HepG2 (cell line): Measurements from ENCODE around the gene AP2A2. TPM values are rescaled to one million over a fixed set of nuclear protein-coding genes. Genes with fewer than 3 reads are reported as not detected.

Experiments
- ATAC-seq: fragments of 200-7000 bp; cut with Tn5 transposase; 3 replicates; pipeline ENCODE4 v1.9.1; 2020; ENCODE audit warnings: mild to moderate bottlenecking, moderate library complexity
- BruUV-seq: library from RNA; stranded (reverse); fragments of 400-500 nt; replicated peaks from 2 replicates; lab custom pipeline; 2021; lab: Mats Ljungman, UMichigan
- CTCF ChIA-PET: fragments of 300-600 bp; formaldehyde crosslinking; extraction: SDS; loops from one replicate; lab custom pipeline; 2021; ENCODE audit warnings: low total read pairs, inconsistent platforms, low intra/inter-chr PET ratio; lab: Yijun Ruan, JAX
- POLR2A ChIA-PET: fragments of 350-600 bp; sonication (Branson Sonifier 250); formaldehyde crosslinking; loops from one replicate; lab custom pipeline; 2020; ENCODE audit warnings: antibody characterized with exemption, inconsistent platforms; lab: Yijun Ruan, JAX
- DNase-seq: peaks from one replicate; pipeline ENCODE4 v3.0.0-alpha.2; 2015; ENCODE audit warnings: low spot score
- FAIRE-seq: peaks from 3 replicates; lab custom pipeline; 2011; peaks lifted over from hg19 to GRCh38; lab: Jason Lieb, UNC
- H2AFZ ChIP-seq: one replicate; pipeline ENCODE4 v1.6.1; 2011; ENCODE audit warnings: low read length, inconsistent platforms
- H3K27ac ChIP-seq: fragments of 300-600 bp; 3 replicates; pipeline ENCODE4 v1.8.0; 2011; ENCODE audit warnings: mixed run types, mild to moderate bottlenecking, mixed read lengths, low read length, inconsistent platforms; ENCODE audit not compliant: insufficient read depth; ENCODE audit errors: extremely low read length
- H3K27me3 ChIP-seq, 2 experiments: fragments of 200-600 bp in 1 of 2; 2 replicates in 1 of 2; 3 replicates in 1 of 2; pipeline versions ENCODE4 v1.6.0 to v1.8.0; 2011; ENCODE audit warnings: low read length in 2 of 2, mild to moderate bottlenecking in 2 of 2, moderate library complexity in 2 of 2, inconsistent platforms in 1 of 2; ENCODE audit not compliant: insufficient read depth in 2 of 2, control insufficient read depth in 1 of 2
- H3K36me3 ChIP-seq, 2 experiments: fragments of 200-600 bp in 1 of 2; replicated peaks in 1 of 2; 2 replicates in 1 of 2; 3 replicates in 1 of 2; pipeline versions ENCODE4 v1.5.1 to v1.8.0; 2011; ENCODE audit warnings: low read length in 2 of 2, inconsistent platforms in 1 of 2; ENCODE audit not compliant: insufficient read depth in 2 of 2, control insufficient read depth in 1 of 2
- H3K4me1 ChIP-seq: 2 replicates; pipeline ENCODE4 v1.5.1; 2012; ENCODE audit warnings: low read length, inconsistent platforms; ENCODE audit not compliant: insufficient read depth
- H3K4me2 ChIP-seq: 2 replicates; pipeline ENCODE4 v1.6.0; 2011; ENCODE audit warnings: low read depth, low read length, inconsistent platforms
- H3K4me3 ChIP-seq, 3 experiments: fragments of 200-600 bp in 1 of 3; sonication (generic), shearing (Covaris generic) in 1 of 3; replicated peaks in 1 of 3; 2 replicates each; pipeline ENCODE4 v1.5.1; 2011 to 2016; ENCODE audit warnings: low read length in 3 of 3, inconsistent platforms in 2 of 3, low read depth in 2 of 3, mild to moderate bottlenecking in 2 of 3, control low read depth in 1 of 3, mixed read lengths in 1 of 3; ENCODE audit not compliant: insufficient read depth in 1 of 3
- H3K79me2 ChIP-seq: one replicate; pipeline ENCODE4 v1.6.1; 2011; ENCODE audit warnings: low read length, inconsistent platforms; ENCODE audit not compliant: insufficient read depth
- H3K9ac ChIP-seq: 2 replicates; pipeline ENCODE4 v1.6.0; 2011; ENCODE audit warnings: mild to moderate bottlenecking, low read depth, low read length, inconsistent platforms; ENCODE audit not compliant: insufficient read depth
- H3K9me3 ChIP-seq: 2 replicates; pipeline ENCODE4 v1.5.1; 2012; ENCODE audit warnings: mild to moderate bottlenecking, low read length
- H4K20me1 ChIP-seq: 2 replicates; pipeline ENCODE4 v1.6.0; 2011; ENCODE audit warnings: inconsistent platforms, mild to moderate bottlenecking, low read length, moderate library complexity; ENCODE audit not compliant: insufficient read depth
- IRX3 ChIP-seq: sonication (generic); formaldehyde crosslinking; IDR thresholded peaks from 2 replicates; pipeline ENCODE4 v1.8.1; 2023; ENCODE audit warnings: mild to moderate bottlenecking, low read depth, missing genetic modification reagents, borderline replicate concordance
- MTF2 ChIP-seq: sonication (generic); formaldehyde crosslinking; IDR thresholded peaks from 2 replicates; pipeline ENCODE4 v1.5.0; 2020; ENCODE audit warnings: missing genetic modification reagents, borderline replicate concordance
- MYNN ChIP-seq: sonication (generic); formaldehyde crosslinking; IDR thresholded peaks from 2 replicates; pipeline ENCODE4 v1.4.0; 2020; ENCODE audit warnings: mild to moderate bottlenecking, low read depth, missing genetic modification reagents
- POLR2AphosphoS2 ChIP-seq: IDR thresholded peaks from 2 replicates; pipeline ENCODE4 v1.6.1; 2011; ENCODE audit warnings: low read depth, low read length, improper control_type of control experiment
- SOX13 ChIP-seq, 3 experiments: fragments of 450-650 bp in 1 of 3; sonication (generic) in 1 of 3; formaldehyde crosslinking in 1 of 3; IDR thresholded peaks in 2 of 3; conservative IDR thresholded peaks in 1 of 3; 2 replicates each; pipeline versions ENCODE4 v1.5.0 to v1.6.1; 2016 to 2020; ENCODE audit warnings: antibody characterized with exemption in 1 of 3, mild to moderate bottlenecking in 1 of 3, missing compliant biosample characterization in 1 of 3, missing genetic modification reagents in 1 of 3, moderate library complexity in 1 of 3
- SRSF1 ChIP-seq: fragments of 200-400 bp; formaldehyde crosslinking; optimal IDR thresholded peaks from 2 replicates; pipeline ENCODE3; 2017; ENCODE audit warnings: mild to moderate bottlenecking, low read depth, low read length, moderate library complexity
- TBX3 ChIP-seq: fragments of 450-650 bp; IDR thresholded peaks from 2 replicates; pipeline ENCODE4 v1.6.1; 2017; ENCODE audit warnings: antibody characterized with exemption, mild to moderate bottlenecking, inconsistent platforms, borderline replicate concordance
- ZNF230 ChIP-seq: sonication (generic); formaldehyde crosslinking; IDR thresholded peaks from 2 replicates; pipeline ENCODE4 v1.4.0; 2020; ENCODE audit warnings: mild to moderate bottlenecking, missing genetic modification reagents
- ZNF343 ChIP-seq: sonication (generic); formaldehyde crosslinking; IDR thresholded peaks from 2 replicates; pipeline ENCODE4 v1.4.0; 2020; ENCODE audit warnings: mild to moderate bottlenecking, missing genetic modification reagents
- ZNF577 ChIP-seq: sonication (generic); formaldehyde crosslinking; IDR thresholded peaks from 2 replicates; pipeline ENCODE4 v1.4.0; 2020; ENCODE audit warnings: mild to moderate bottlenecking, low read depth, missing genetic modification reagents, borderline replicate concordance
- ZSCAN31 ChIP-seq: sonication (generic); formaldehyde crosslinking; IDR thresholded peaks from 2 replicates; pipeline ENCODE4 v1.5.0; 2020; ENCODE audit warnings: low read depth, mild to moderate bottlenecking, missing genetic modification reagents
- WGBS: methylation state at CpG from one replicate; pipeline ENCODE4 v1.1.6; 2017; ENCODE audit warnings: low lambda C conversion rate; 5-methylcytosine and 5-hydroxymethylcytosine counted together
- in situ Hi-C: cut with HindIII; loops from 2 replicates; pipeline ENCODE4 v1.10.0; 2017; ENCODE audit warnings: low pct_unique_long_range_greater_than_20kb; ENCODE audit not compliant: extremely low pct_ligation_motif_present
- intact Hi-C: fragments of 100-400 bp; cut with micrococcal nuclease; formaldehyde crosslinking; loops from one replicate; pipeline ENCODE4 v1.10.0; 2022; ENCODE audit not compliant: unreplicated experiment
- polyA plus RNA-seq, 8 experiments: library from polyadenylated mRNA; depleted of rRNA in 3 of 8; stranded (reverse) in 7 of 8; unstranded in 1 of 8; fragments of >200 nt; fragmentation: Illumina TruSeq in 4 of 8; extraction: Trizol in 4 of 8; gene quantifications; 2 replicates each; pipeline versions ENCODE4 v1.2.1 to v1.2.3, GENCODE V29; 2011 to 2016; ENCODE audit warnings: low read depth in 4 of 8, missing spikeins in 1 of 8, mixed read lengths in 1 of 8; ENCODE audit not compliant: insufficient read depth in 1 of 8
- total RNA-seq, 5 experiments: library from RNA; depleted of rRNA; stranded (reverse); fragments of >200 nt; fragmentation: Illumina TruSeq; extraction: Trizol; gene quantifications; 2 replicates each; pipeline ENCODE4 v1.2.3, GENCODE V29; 2016; ENCODE audit warnings: low read depth in 1 of 5
- TF ChIP-seq, protein P1 (sequence below): sonication (generic); formaldehyde crosslinking; IDR thresholded peaks from 2 replicates; pipeline ENCODE4 v1.4.0; 2020; ENCODE audit warnings: missing genetic modification reagents
- TF ChIP-seq, protein P2 (sequence below): IDR thresholded peaks from 2 replicates; pipeline ENCODE4 v1.6.1; 2018; ENCODE audit warnings: missing genetic modification reagents, mild to moderate bottlenecking, missing compliant biosample characterization
- TF ChIP-seq, protein P3 (sequence below): sonication (generic); formaldehyde crosslinking; IDR thresholded peaks from 2 replicates; pipeline ENCODE4 v1.8.1; 2023; ENCODE audit warnings: mild to moderate bottlenecking, moderate library complexity, missing genetic modification reagents
- TF ChIP-seq, protein P4 (sequence below): sonication (generic); formaldehyde crosslinking; IDR thresholded peaks from 2 replicates; pipeline ENCODE4 v1.5.0; 2020; ENCODE audit warnings: mild to moderate bottlenecking, missing genetic modification reagents, borderline replicate concordance

The AP2A2 gene
- total and polyA plus RNA-seq, 2 of the 13 experiments (the other 11 are each of a cell fraction or from before 2014, with no cell fraction given) = 25.7 to 75.7 TPM

DNA sequence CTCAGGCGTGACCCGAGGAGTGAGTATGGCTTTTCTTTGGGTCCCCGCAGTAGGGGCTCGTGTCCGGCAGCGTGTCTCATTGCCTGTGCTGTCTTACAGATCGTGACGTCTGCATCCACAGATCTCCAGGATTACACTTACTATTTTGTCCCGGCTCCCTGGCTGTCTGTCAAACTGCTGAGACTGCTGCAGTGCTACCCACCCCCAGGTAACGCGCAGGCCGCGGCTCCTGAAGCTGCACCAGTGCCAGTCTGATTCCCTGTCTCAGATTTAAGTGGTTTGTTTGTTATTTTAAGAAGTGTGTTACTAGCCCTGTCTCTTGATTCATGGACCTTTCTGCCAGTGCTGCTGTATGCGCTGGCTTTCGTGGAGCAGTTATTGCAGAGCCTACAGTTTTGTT lies 58.9 kb downstream of the AP2A2 start:
- CTCF ChIA-PET = no interaction called here

DNA sequence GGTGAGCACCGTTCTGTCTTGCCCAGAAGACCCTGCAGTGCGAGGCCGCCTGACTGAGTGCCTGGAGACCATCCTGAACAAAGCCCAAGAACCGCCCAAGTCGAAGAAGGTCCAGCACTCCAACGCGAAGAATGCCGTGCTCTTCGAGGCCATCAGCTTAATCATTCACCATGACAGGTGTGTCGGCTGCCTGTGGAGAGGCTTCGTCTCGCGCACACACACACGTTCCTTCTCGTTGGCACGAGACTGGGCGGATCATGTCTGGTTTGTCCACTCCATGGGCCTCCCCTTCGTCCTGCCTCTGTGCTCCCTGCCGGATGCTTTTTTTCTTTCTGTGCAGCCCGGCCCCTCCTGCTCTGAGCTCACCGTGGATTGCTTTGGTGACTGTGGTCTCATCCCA lies 59.7 kb downstream of the AP2A2 start:
- no peak for ATAC-seq
- in situ Hi-C loops (no loop called here), intact Hi-C loops (no loop called here)
- Histone ChIP-seq H3K4me3 (no peak overlapping the region), H3K4me1 (no peaks in the 10 kb centered on the region), H2AFZ (no peak overlapping the region), H4K20me1 (no peaks in the 10 kb centered on the region; the same call in 1 of the 2 replicates), H3K9ac (no peak overlapping the region), H3K4me2 (no peak overlapping the region), H3K27ac (no peak overlapping the region), H3K9me3 (no peaks in the 10 kb centered on the region), H3K79me2 (no peaks in the 10 kb centered on the region), H3K27me3 (no peaks in the 10 kb centered on the region), H3K36me3 (peaks cover 48 to 84% of the 10 kb centered on the region in 2 experiments)
- ChIA-PET POLR2A (no interaction called here), CTCF (no interaction called here)
- no peak for FAIRE-seq
- WGBS = 95% methylated on average over 19 of the region's 21 CpGs
- BruUV-seq = no TSS peak
- DNase-seq = no peak
- no peak for TF ChIP-seq IRX3
- no peak for TF ChIP-seq TBX3
- TF ChIP-seq, protein P1, sequence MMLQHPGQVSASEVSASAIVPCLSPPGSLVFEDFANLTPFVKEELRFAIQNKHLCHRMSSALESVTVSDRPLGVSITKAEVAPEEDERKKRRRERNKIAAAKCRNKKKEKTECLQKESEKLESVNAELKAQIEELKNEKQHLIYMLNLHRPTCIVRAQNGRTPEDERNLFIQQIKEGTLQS = no peak
- TF ChIP-seq, protein P2, sequence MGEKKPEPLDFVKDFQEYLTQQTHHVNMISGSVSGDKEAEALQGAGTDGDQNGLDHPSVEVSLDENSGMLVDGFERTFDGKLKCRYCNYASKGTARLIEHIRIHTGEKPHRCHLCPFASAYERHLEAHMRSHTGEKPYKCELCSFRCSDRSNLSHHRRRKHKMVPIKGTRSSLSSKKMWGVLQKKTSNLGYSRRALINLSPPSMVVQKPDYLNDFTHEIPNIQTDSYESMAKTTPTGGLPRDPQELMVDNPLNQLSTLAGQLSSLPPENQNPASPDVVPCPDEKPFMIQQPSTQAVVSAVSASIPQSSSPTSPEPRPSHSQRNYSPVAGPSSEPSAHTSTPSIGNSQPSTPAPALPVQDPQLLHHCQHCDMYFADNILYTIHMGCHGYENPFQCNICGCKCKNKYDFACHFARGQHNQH = no peak
- TF ChIP-seq, protein P3, sequence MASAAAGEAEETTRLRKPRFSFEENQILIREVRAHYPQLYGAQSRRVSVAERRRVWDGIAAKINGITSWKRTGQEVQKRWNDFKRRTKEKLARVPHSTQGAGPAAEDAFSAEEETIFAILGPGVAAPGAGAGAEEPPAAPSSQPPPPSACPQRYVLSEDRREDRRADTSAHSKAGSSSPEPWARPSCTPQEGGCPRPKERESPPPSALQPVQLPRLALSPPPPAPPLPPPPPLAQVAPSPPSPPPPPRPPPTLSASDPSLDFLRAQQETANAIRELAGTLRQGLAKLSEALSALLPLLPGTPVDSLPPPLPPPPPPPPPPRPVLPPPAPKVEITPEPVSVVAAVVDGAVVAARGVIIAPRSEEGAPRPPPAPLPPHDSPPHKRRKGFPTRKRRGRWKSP = no peak
- TF ChIP-seq ZSCAN31 (CRISPR knock-in tag) = no peak
- no peak for TF ChIP-seq MTF2 (CRISPR knock-in tag)
- TF ChIP-seq SOX13 (IDR thresholded peaks at IDR 0.05) = no peak
- TF ChIP-seq SOX13 (CRISPR knock-in tag; conservative IDR thresholded peaks at IDR 0.05 in 1 of 2, IDR thresholded peaks at IDR 0.05 in 1 of 2) = no peak
- TF ChIP-seq MYNN = no peak
- no peak for TF ChIP-seq ZNF577 (CRISPR knock-in tag)

More for the DNA sequence above, 58.9 kb downstream of the AP2A2 start:
- FAIRE-seq (no peak), ATAC-seq (no peak), DNase-seq (no peak)
- Histone ChIP-seq H3K27ac (no peak overlapping the region), H3K4me3 (no peak overlapping the region), H2AFZ (no peak overlapping the region), H3K9me3 (no peaks in the 10 kb centered on the region), H3K4me1 (no peaks in the 10 kb centered on the region), H3K9ac (no peak overlapping the region), H3K36me3 (peaks cover 45 to 76% of the 10 kb centered on the region in 2 experiments), H3K79me2 (no peaks in the 10 kb centered on the region), H3K4me2 (no peak overlapping the region), H3K27me3 (no peaks in the 10 kb centered on the region), H4K20me1 (no peaks in the 10 kb centered on the region; the same call in 1 of the 2 replicates)
- no TSS peak for BruUV-seq
- POLR2A ChIA-PET = no interaction called here
- whole genome bisulfite sequencing = 98% methylated on average over 15 of the region's 15 CpGs
- TF ChIP-seq, protein P4, sequence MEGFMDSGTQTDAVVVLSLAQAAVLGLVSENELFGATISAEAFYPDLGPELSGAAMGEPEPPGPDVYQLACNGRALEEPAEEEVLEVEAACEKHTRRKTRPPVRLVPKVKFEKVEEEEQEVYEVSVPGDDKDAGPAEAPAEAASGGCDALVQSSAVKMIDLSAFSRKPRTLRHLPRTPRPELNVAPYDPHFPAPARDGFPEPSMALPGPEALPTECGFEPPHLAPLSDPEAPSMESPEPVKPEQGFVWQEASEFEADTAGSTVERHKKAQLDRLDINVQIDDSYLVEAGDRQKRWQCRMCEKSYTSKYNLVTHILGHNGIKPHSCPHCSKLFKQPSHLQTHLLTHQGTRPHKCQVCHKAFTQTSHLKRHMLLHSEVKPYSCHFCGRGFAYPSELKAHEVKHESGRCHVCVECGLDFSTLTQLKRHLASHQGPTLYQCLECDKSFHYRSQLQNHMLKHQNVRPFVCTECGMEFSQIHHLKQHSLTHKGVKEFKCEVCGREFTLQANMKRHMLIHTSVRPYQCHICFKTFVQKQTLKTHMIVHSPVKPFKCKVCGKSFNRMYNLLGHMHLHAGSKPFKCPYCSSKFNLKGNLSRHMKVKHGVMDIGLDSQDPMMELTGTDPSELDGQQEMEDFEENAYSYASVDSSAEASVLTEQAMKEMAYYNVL (CRISPR knock-in tag) = no peak
- TF ChIP-seq ZNF230 (CRISPR knock-in tag) = no peak
- no peak for TF ChIP-seq ZNF343 (CRISPR knock-in tag)
- no peak for TF ChIP-seq SRSF1
- no peak for TF ChIP-seq POLR2AphosphoS2
- intact Hi-C loops (no loop called here), in situ Hi-C loops (no loop called here)
